K562 (cell line): Measurements from ENCODE around the gene TMEM72. TPM values are rescaled to one million over a fixed set of nuclear protein-coding genes. Genes with fewer than 3 reads are reported as not detected.

Experiments used
- C11orf30 ChIP-seq: fragments of 450-650 bp; IDR thresholded peaks from 2 replicates; pipeline ENCODE4 v1.6.1; 2016; ENCODE audit warnings: low read depth, mild to moderate bottlenecking
- ELF2 ChIP-seq: fragments of 250-450 bp; sonication (Bioruptor Pico); IDR thresholded peaks from 2 replicates; pipeline ENCODE4 v1.5.0; 2021; ENCODE audit warnings: mild to moderate bottlenecking
- FOXJ3 ChIP-seq: sonication (generic); formaldehyde crosslinking; IDR thresholded peaks from 2 replicates; pipeline ENCODE4 v1.4.0; 2020; ENCODE audit warnings: mild to moderate bottlenecking, missing genetic modification reagents
- KDM5B ChIP-seq: fragments of 200-600 bp; sonication (generic); IDR thresholded peaks from 2 replicates; pipeline ENCODE4 v1.6.1; 2012; ENCODE audit warnings: low read depth, mild to moderate bottlenecking, moderate library complexity, low read length, control low read depth, inconsistent platforms; ENCODE audit not compliant: insufficient replicate concordance
- TBL1XR1 ChIP-seq, 2 experiments: IDR thresholded peaks; 2 replicates each; pipeline ENCODE4 v1.6.1; 2012; ENCODE audit warnings: improper control_type of control experiment in 2 of 2, low read length in 2 of 2, mild to moderate bottlenecking in 1 of 2
- ZNF143 ChIP-seq: sonication (generic); formaldehyde crosslinking; IDR thresholded peaks from 2 replicates; pipeline ENCODE4 v1.9.0; 2022; ENCODE audit warnings: mild to moderate bottlenecking, missing genetic modification reagents
- ZNF79 ChIP-seq: fragments of 250-450 bp; sonication (Bioruptor Pico); IDR thresholded peaks from 2 replicates; pipeline ENCODE4 v1.4.0; 2020; ENCODE audit warnings: low read depth, mild to moderate bottlenecking, moderate library complexity
- ZSCAN32 ChIP-seq: fragments of 450-650 bp; formaldehyde crosslinking; IDR thresholded peaks from 2 replicates; pipeline ENCODE4 v1.4.0; 2020; ENCODE audit warnings: mild to moderate bottlenecking, moderate library complexity
- polyA plus RNA-seq, 8 experiments: library from polyadenylated mRNA; depleted of rRNA in 4 of 8; stranded (reverse) in 5 of 8; unstranded in 3 of 8; fragments of >200 nt; fragmentation: Nextera tagmentation in 2 of 8; fragmentation: Illumina TruSeq in 1 of 8; extraction: Ambion mirVana in 2 of 8; extraction: Trizol in 1 of 8; gene quantifications; 2 replicates each; pipeline versions ENCODE4 v1.2.1 to v1.2.3, GENCODE V29; 2011 to 2014; ENCODE audit warnings: inconsistent platforms in 1 of 8, missing spikeins in 1 of 8
- total RNA-seq, 7 experiments: library from RNA; depleted of rRNA in 6 of 7; stranded (reverse); fragments of >200 nt in 6 of 7; fragmentation: Illumina TruSeq in 2 of 7; extraction: Trizol in 2 of 7; gene quantifications; 2 replicates each; pipeline versions ENCODE4 v1.2.1 to v1.2.3, GENCODE V29; 2011 to 2021; ENCODE audit warnings: low replicate concordance in 1 of 7
- TF ChIP-seq, protein P1 (sequence below): fragments of 450-650 bp; IDR thresholded peaks from 2 replicates; pipeline ENCODE4 v1.6.1; 2016; ENCODE audit warnings: mild to moderate bottlenecking, moderate library complexity

The TMEM72 gene
- total and polyA plus RNA-seq, 9 of the 15 experiments (the other 6 are each of a cell fraction or from before 2014, with no cell fraction given), result not detected

DNA sequence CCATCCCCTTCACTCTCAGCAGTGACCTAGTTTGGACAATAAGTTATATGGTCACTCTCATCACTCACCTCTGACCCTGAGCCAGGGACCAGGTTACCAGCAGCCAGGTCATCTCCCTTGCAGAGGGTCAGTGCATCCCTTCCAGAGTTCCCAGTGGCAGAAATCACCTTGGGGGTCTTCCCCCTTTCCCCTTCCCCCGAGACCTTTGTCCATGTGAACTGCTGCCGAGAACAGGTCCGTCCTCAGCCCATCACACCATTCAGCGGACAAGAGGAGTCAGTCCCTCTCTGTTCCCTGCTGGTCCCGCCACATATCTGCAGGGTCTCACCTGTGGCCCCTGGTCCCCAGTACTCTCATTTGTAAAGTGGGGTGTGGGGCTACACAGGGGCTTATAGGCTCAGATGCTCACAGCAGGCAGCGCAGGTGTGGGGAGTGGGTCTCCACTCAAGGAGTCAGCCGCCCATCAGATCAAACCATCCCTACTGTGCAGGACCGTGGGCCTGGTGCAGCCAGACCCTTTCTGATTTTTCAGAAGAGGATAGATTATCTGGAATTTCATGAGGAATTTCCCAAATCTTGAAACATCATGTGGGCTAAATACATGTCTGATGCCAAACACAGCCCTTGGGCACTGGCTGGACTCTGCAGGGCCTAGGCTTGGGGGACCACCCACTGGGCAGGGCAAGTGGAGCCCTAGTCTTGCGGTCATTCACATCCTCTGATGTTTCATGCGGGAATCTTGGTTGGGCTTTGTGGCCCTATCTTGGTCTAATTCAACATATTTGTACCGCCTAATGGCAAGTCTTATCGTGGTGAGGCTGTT lies 61.0 kb downstream of the TMEM72 start (continued):
- TF ChIP-seq, protein P1, sequence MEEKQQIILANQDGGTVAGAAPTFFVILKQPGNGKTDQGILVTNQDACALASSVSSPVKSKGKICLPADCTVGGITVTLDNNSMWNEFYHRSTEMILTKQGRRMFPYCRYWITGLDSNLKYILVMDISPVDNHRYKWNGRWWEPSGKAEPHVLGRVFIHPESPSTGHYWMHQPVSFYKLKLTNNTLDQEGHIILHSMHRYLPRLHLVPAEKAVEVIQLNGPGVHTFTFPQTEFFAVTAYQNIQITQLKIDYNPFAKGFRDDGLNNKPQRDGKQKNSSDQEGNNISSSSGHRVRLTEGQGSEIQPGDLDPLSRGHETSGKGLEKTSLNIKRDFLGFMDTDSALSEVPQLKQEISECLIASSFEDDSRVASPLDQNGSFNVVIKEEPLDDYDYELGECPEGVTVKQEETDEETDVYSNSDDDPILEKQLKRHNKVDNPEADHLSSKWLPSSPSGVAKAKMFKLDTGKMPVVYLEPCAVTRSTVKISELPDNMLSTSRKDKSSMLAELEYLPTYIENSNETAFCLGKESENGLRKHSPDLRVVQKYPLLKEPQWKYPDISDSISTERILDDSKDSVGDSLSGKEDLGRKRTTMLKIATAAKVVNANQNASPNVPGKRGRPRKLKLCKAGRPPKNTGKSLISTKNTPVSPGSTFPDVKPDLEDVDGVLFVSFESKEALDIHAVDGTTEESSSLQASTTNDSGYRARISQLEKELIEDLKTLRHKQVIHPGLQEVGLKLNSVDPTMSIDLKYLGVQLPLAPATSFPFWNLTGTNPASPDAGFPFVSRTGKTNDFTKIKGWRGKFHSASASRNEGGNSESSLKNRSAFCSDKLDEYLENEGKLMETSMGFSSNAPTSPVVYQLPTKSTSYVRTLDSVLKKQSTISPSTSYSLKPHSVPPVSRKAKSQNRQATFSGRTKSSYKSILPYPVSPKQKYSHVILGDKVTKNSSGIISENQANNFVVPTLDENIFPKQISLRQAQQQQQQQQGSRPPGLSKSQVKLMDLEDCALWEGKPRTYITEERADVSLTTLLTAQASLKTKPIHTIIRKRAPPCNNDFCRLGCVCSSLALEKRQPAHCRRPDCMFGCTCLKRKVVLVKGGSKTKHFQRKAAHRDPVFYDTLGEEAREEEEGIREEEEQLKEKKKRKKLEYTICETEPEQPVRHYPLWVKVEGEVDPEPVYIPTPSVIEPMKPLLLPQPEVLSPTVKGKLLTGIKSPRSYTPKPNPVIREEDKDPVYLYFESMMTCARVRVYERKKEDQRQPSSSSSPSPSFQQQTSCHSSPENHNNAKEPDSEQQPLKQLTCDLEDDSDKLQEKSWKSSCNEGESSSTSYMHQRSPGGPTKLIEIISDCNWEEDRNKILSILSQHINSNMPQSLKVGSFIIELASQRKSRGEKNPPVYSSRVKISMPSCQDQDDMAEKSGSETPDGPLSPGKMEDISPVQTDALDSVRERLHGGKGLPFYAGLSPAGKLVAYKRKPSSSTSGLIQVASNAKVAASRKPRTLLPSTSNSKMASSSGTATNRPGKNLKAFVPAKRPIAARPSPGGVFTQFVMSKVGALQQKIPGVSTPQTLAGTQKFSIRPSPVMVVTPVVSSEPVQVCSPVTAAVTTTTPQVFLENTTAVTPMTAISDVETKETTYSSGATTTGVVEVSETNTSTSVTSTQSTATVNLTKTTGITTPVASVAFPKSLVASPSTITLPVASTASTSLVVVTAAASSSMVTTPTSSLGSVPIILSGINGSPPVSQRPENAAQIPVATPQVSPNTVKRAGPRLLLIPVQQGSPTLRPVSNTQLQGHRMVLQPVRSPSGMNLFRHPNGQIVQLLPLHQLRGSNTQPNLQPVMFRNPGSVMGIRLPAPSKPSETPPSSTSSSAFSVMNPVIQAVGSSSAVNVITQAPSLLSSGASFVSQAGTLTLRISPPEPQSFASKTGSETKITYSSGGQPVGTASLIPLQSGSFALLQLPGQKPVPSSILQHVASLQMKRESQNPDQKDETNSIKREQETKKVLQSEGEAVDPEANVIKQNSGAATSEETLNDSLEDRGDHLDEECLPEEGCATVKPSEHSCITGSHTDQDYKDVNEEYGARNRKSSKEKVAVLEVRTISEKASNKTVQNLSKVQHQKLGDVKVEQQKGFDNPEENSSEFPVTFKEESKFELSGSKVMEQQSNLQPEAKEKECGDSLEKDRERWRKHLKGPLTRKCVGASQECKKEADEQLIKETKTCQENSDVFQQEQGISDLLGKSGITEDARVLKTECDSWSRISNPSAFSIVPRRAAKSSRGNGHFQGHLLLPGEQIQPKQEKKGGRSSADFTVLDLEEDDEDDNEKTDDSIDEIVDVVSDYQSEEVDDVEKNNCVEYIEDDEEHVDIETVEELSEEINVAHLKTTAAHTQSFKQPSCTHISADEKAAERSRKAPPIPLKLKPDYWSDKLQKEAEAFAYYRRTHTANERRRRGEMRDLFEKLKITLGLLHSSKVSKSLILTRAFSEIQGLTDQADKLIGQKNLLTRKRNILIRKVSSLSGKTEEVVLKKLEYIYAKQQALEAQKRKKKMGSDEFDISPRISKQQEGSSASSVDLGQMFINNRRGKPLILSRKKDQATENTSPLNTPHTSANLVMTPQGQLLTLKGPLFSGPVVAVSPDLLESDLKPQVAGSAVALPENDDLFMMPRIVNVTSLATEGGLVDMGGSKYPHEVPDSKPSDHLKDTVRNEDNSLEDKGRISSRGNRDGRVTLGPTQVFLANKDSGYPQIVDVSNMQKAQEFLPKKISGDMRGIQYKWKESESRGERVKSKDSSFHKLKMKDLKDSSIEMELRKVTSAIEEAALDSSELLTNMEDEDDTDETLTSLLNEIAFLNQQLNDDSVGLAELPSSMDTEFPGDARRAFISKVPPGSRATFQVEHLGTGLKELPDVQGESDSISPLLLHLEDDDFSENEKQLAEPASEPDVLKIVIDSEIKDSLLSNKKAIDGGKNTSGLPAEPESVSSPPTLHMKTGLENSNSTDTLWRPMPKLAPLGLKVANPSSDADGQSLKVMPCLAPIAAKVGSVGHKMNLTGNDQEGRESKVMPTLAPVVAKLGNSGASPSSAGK, result no peak
- TF ChIP-seq ZSCAN32 (CRISPR knock-in tag), result no peak
- no peak for TF ChIP-seq ZNF79
- no peak for TF ChIP-seq TBL1XR1 (IDR thresholded peaks at IDR 0.05; ENCODE audit: low read length in 2 of 2)
- no peak for TF ChIP-seq C11orf30
- no peak for TF ChIP-seq FOXJ3 (CRISPR knock-in tag)
- TF ChIP-seq ELF2 (CRISPR knock-in tag), result no peak
- no peak for TF ChIP-seq ZNF143 (CRISPR knock-in tag)
- no peak for TF ChIP-seq KDM5B
